Left forelimb (tissue), 1 donor: ENCODE measurements around the gene MAP4K3.
"Not testable (repeated sequence)": the region's sequence is repeated elsewhere in the genome, so short reads cannot be mapped to it uniquely, and the experiment has no call there.

ENCODE experiments used
- DNase-seq: peaks from one replicate; pipeline ENCODE4 v3.0.0-alpha.2; 2018; ENCODE audit warnings: low spot score

MAP4K3 gene

GRCh38 chr2:39301352-39301751, 135.7 kb downstream of the MAP4K3 start:
- DNase-seq, result no peak

- DNase-seq, result no peak
Observed at GRCh38 chr2:39300044-39300978, 136.8 kb downstream of the MAP4K3 start.

GRCh38 chr2:39290433-39290832, 146.7 kb downstream of the MAP4K3 start:
- no peak for DNase-seq

GRCh38 chr2:39289609-39290008, 147.5 kb downstream of the MAP4K3 start:
- DNase-seq, result no peak

- no peak for DNase-seq
Observed at GRCh38 chr2:39283561-39283960, 153.5 kb downstream of the MAP4K3 start.

GRCh38 chr2:39281391-39281790, 155.7 kb downstream of the MAP4K3 start:
- DNase-seq, result no peak

- no peak for DNase-seq
Observed at GRCh38 chr2:39275016-39275415, 162.1 kb downstream of the MAP4K3 start.

GRCh38 chr2:39269941-39270340, 167.1 kb downstream of the MAP4K3 start:
- no peak for DNase-seq

- no peak for DNase-seq
Observed at GRCh38 chr2:39266916-39267434, 170.1 kb downstream of the MAP4K3 start.

GRCh38 chr2:39266139-39266805, 170.8 kb downstream of the MAP4K3 start:
- no peak for DNase-seq

GRCh38 chr2:39265315-39265714, 171.8 kb downstream of the MAP4K3 start:
- no peak for DNase-seq

GRCh38 chr2:39264733-39265132, 172.4 kb downstream of the MAP4K3 start:
- no peak for DNase-seq

- DNase-seq, result no peak
Observed at GRCh38 chr2:39260087-39260486, 177.0 kb downstream of the MAP4K3 start.

GRCh38 chr2:39256040-39256439, 181.0 kb downstream of the MAP4K3 start:
- DNase-seq, result no peak

GRCh38 chr2:39252888-39253518, 184.1 kb downstream of the MAP4K3 start:
- DNase-seq, result no peak

- DNase-seq, result no peak
Observed at GRCh38 chr2:39247512-39248043, 189.5 kb downstream of the MAP4K3 start.

- DNase-seq, result no peak
Observed at GRCh38 chr2:39246382-39246980, 190.6 kb downstream of the MAP4K3 start.

GRCh38 chr2:39244963-39245625, 192.0 kb downstream of the MAP4K3 start:
- DNase-seq, result not testable (repeated sequence)

GRCh38 chr2:39244241-39244862, 192.7 kb downstream of the MAP4K3 start:
- DNase-seq, result not testable (repeated sequence)

GRCh38 chr2:39243469-39244123, 193.5 kb downstream of the MAP4K3 start, which contains the start of gene CDKL4:
CDKL4 (minus strand) TSS chr2:39243970.
- no peak for DNase-seq
